IMR-90 (cell line): ENCODE results near the gene WDR43. TPM values are rescaled to one million over a fixed set of nuclear protein-coding genes. Genes with fewer than 3 reads are reported as not detected.

ENCODE experiments used
- ATAC-seq: fragments of 200-7000 bp; cut with Tn5 transposase; 2 replicates; pipeline ENCODE4 v1.9.1; 2020; ENCODE audit warnings: low read depth, mild to moderate bottlenecking, moderate library complexity
- BruUV-seq: library from RNA; stranded (reverse); fragments of 400-500 nt; replicated peaks from 2 replicates; lab custom pipeline; 2021; lab: Mats Ljungman, UMichigan
- CTCF ChIA-PET: fragments of 300-600 bp; formaldehyde crosslinking; extraction: SDS; loops from one replicate; lab custom pipeline; 2021; ENCODE audit warnings: antibody characterized with exemption; lab: Yijun Ruan, JAX
- POLR2A ChIA-PET: fragments of 300-600 bp; sonication (Branson Sonifier 250); formaldehyde crosslinking; loops from one replicate; lab custom pipeline; 2022; ENCODE audit warnings: antibody characterized with exemption; ENCODE audit not compliant: unreplicated experiment; lab: Charles Lee
- DNase-seq: peaks from one replicate; pipeline ENCODE4 v3.0.0; 2013
- H2AFZ ChIP-seq: replicated peaks from 2 replicates; pipeline ENCODE3; 2013; ENCODE audit warnings: low read length, mild to moderate bottlenecking; ENCODE audit not compliant: poor library complexity
- H2AK5ac ChIP-seq: 2 replicates; pipeline ENCODE4 v1.6.1; 2013; ENCODE audit warnings: low read depth, low read length, inconsistent platforms
- H2AK9ac ChIP-seq: replicated peaks from 2 replicates; pipeline ENCODE3; 2013; ENCODE audit warnings: mild to moderate bottlenecking, low read depth, low read length, moderate library complexity; ENCODE audit not compliant: poor library complexity
- H2BK120ac ChIP-seq: 2 replicates; pipeline ENCODE4 v1.6.1; 2013; ENCODE audit warnings: low read depth, low read length, inconsistent platforms
- H2BK15ac ChIP-seq: 3 replicates; pipeline ENCODE4 v1.6.1; 2013; ENCODE audit warnings: low read depth, low read length, inconsistent platforms
- H2BK20ac ChIP-seq: 2 replicates; pipeline ENCODE4 v1.6.1; 2013; ENCODE audit warnings: low read depth, mild to moderate bottlenecking, inconsistent platforms, low read length, moderate library complexity
- H2BK5ac ChIP-seq: 2 replicates; pipeline ENCODE4 v1.6.1; 2013; ENCODE audit warnings: mild to moderate bottlenecking, low read depth, low read length, inconsistent platforms; ENCODE audit not compliant: poor library complexity, severe bottlenecking
- H3K14ac ChIP-seq: replicated peaks from 2 replicates; pipeline ENCODE4 v1.6.1; 2013; ENCODE audit warnings: low read depth, low read length, inconsistent platforms
- H3K18ac ChIP-seq: 2 replicates; pipeline ENCODE4 v1.6.1; 2013; ENCODE audit warnings: low read depth, low read length, control low read depth
- H3K23ac ChIP-seq: 2 replicates; pipeline ENCODE4 v1.6.1; 2013; ENCODE audit warnings: low read depth, low read length, inconsistent platforms
- H3K27ac ChIP-seq: 2 replicates; pipeline ENCODE4 v1.5.1; 2013; ENCODE audit warnings: mild to moderate bottlenecking, control low read depth, low read length; ENCODE audit not compliant: insufficient read depth
- H3K27me3 ChIP-seq: 2 replicates; pipeline ENCODE4 v1.6.1; 2013; ENCODE audit warnings: low read length; ENCODE audit not compliant: control insufficient read depth, insufficient read depth
- H3K36me3 ChIP-seq: 2 replicates; pipeline ENCODE4 v1.6.1; 2013; ENCODE audit warnings: low read length, mixed read lengths; ENCODE audit not compliant: control insufficient read depth, insufficient read depth
- H3K4ac ChIP-seq: 2 replicates; pipeline ENCODE4 v1.6.1; 2013; ENCODE audit warnings: low read depth, low read length, inconsistent platforms
- H3K4me1 ChIP-seq: 2 replicates; pipeline ENCODE4 v1.6.1; 2013; ENCODE audit warnings: low read length, mixed read lengths; ENCODE audit not compliant: control insufficient read depth, insufficient read depth
- H3K4me2 ChIP-seq: 2 replicates; pipeline ENCODE4 v1.6.1; 2013; ENCODE audit warnings: low read depth, mild to moderate bottlenecking, control low read depth, low read length, moderate library complexity
- H3K4me3 ChIP-seq: 2 replicates; pipeline ENCODE4 v1.5.1; 2013; ENCODE audit warnings: low read depth, mild to moderate bottlenecking, control low read depth, low read length, moderate library complexity; ENCODE audit not compliant: insufficient read depth
- H3K56ac ChIP-seq: 2 replicates; pipeline ENCODE4 v1.6.1; 2013; ENCODE audit warnings: low read length, inconsistent platforms; ENCODE audit not compliant: insufficient read depth; ENCODE audit errors: extremely low read depth
- H3K79me1 ChIP-seq, 2 experiments: 2 replicates each; pipeline ENCODE4 v1.6.1; 2013; ENCODE audit warnings: low read length in 2 of 2, inconsistent platforms in 1 of 2, low read depth in 1 of 2
- H3K9ac ChIP-seq: 2 replicates; pipeline ENCODE4 v1.6.1; 2013; ENCODE audit warnings: low read depth, low read length, control low read depth
- H3K9me1 ChIP-seq: 2 replicates; pipeline ENCODE4 v1.6.1; 2013; ENCODE audit warnings: low read length, inconsistent platforms; ENCODE audit not compliant: insufficient read depth
- H3K9me3 ChIP-seq: 2 replicates; pipeline ENCODE4 v1.6.1; 2013; ENCODE audit warnings: low read length; ENCODE audit not compliant: control insufficient read depth, insufficient read depth
- H4K20me1 ChIP-seq: 2 replicates; pipeline ENCODE4 v1.6.1; 2013; ENCODE audit warnings: low read length, inconsistent platforms; ENCODE audit not compliant: insufficient read depth
- H4K5ac ChIP-seq: 2 replicates; pipeline ENCODE4 v1.6.1; 2013; ENCODE audit warnings: mild to moderate bottlenecking, low read depth, low read length, control low read depth
- H4K8ac ChIP-seq, 2 experiments: 2 replicates each; pipeline ENCODE4 v1.6.1; 2013; ENCODE audit warnings: low read depth in 2 of 2, low read length in 2 of 2, control low read depth in 1 of 2, inconsistent platforms in 1 of 2
- H4K91ac ChIP-seq: 2 replicates; pipeline ENCODE4 v1.6.1; 2013; ENCODE audit warnings: low read depth, low read length, inconsistent platforms; ENCODE audit not compliant: insufficient read depth
- BHLHE40 ChIP-seq: fragments of 150-350 bp; IDR thresholded peaks from 2 replicates; pipeline ENCODE4 v1.6.1; 2016; ENCODE audit warnings: mild to moderate bottlenecking, low read depth, low read length
- CTCF ChIP-seq: conservative IDR thresholded peaks from 2 replicates; pipeline ENCODE4 v1.5.1; 2012; ENCODE audit warnings: mild to moderate bottlenecking, low read depth, low read length, improper control_type of control experiment
- MAFK ChIP-seq: IDR thresholded peaks from 2 replicates; pipeline ENCODE4 v1.6.1; 2012; ENCODE audit warnings: low read depth, low read length, improper control_type of control experiment
- MAZ ChIP-seq: IDR thresholded peaks from 2 replicates; pipeline ENCODE4 v1.6.1; 2012; ENCODE audit warnings: low read depth, mild to moderate bottlenecking, low read length, improper control_type of control experiment, moderate library complexity, borderline replicate concordance
- MXI1 ChIP-seq: IDR thresholded peaks from 2 replicates; pipeline ENCODE4 v1.6.1; 2012; ENCODE audit warnings: low read depth, mild to moderate bottlenecking, low read length, moderate library complexity, borderline replicate concordance
- NFE2L2 ChIP-seq: fragments of 150-350 bp; IDR thresholded peaks from 2 replicates; pipeline ENCODE4 v1.6.1; 2016; ENCODE audit warnings: low read depth, mild to moderate bottlenecking, low read length
- POLR2A ChIP-seq: IDR thresholded peaks from 2 replicates; pipeline ENCODE4 v1.6.1; 2012; ENCODE audit warnings: mild to moderate bottlenecking, low read depth, low read length
- RAD21 ChIP-seq: IDR thresholded peaks from 2 replicates; pipeline ENCODE4 v1.6.1; 2012; ENCODE audit warnings: low read length, improper control_type of control experiment
- SMC3 ChIP-seq: fragments of 150-350 bp; IDR thresholded peaks from 2 replicates; pipeline ENCODE4 v1.6.1; 2016; ENCODE audit warnings: low read depth, mild to moderate bottlenecking, antibody characterized with exemption, low read length, moderate library complexity
- WGBS, 2 experiments: methylation state at CpG; one replicate each; pipeline versions ENCODE4 v1.1.5 to v1.1.7; 2013; ENCODE audit warnings: missing lambda C conversion rate in 2 of 2; ENCODE audit not compliant: insufficient read length in 1 of 2; ENCODE audit errors: extremely low coverage in 2 of 2; 5-methylcytosine and 5-hydroxymethylcytosine counted together
- dilution Hi-C: fragments of 300-500 bp; cut with HindIII; formaldehyde crosslinking; loops from one replicate; pipeline ENCODE4 v1.14.3; 2018; ENCODE audit warnings: low sequenced_read_pairs; ENCODE audit not compliant: unreplicated experiment
- in situ Hi-C: fragments of 300-500 bp; cut with MboI; formaldehyde crosslinking; loops from 3 replicates; pipeline ENCODE4 v1.14.3; 2019; ENCODE audit warnings: low sequenced_read_pairs, inconsistent platforms, mixed read lengths
- intact Hi-C: fragments of 100-400 bp; cut with micrococcal nuclease; formaldehyde crosslinking; loops from 2 replicates; pipeline ENCODE4 v1.10.0; 2022
- polyA plus RNA-seq, 3 experiments: library from polyadenylated mRNA; depleted of rRNA; stranded (reverse); fragments of >200 nt; gene quantifications; 2 replicates each; pipeline ENCODE4 v1.2.3, GENCODE V29; 2012; ENCODE audit warnings: low replicate concordance in 1 of 3
- total RNA-seq: library from RNA; depleted of rRNA; stranded (reverse); fragments of >200 nt; gene quantifications from 2 replicates; pipeline ENCODE4 v1.2.3, GENCODE V29; 2012
- TF ChIP-seq, protein P1 (sequence below): fragments of 150-350 bp; IDR thresholded peaks from 2 replicates; pipeline ENCODE4 v1.6.1; 2017; ENCODE audit warnings: mild to moderate bottlenecking, antibody characterized with exemption, low read length, low read depth

WDR43 gene
- total and polyA plus RNA-seq, 2 of the 4 experiments (the other 2 are of a cell fraction) = 40.3 to 300 TPM

DNA sequence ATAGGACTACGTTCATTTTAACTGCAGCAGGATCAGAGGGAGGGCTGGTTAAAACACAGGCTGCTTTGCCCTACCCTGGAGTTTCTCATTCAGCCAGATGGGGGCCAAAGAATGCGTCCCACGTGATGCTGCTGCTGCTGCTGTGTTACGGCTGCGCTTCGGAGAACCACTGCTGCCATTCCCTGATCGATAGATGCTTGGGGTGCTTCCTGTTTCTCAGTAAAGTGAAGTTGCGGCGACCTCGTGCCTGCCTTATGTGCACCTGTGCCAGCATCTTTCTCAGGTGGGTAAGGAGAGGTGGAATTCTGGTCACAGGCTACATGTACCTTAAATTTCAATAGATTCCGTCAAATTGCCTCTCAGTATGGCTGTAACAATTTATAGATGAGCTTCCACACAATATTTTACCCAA lies 62.0 kb downstream of the WDR43 start:
- H3K4me2 ChIP-seq = no peak overlapping the region; the same call in 1 of the 2 replicates
- H4K8ac ChIP-seq = no peak overlapping the region; a peak in 1 of 4 replicates
- H3K9me3 ChIP-seq = no peaks in the 10 kb centered on the region
- CTCF ChIA-PET = no interaction called here
- no peaks in the 10 kb centered on the region for H3K27me3 ChIP-seq
- H3K79me1 ChIP-seq = no peaks in the 10 kb centered on the region
- no peak for DNase-seq
- no peak overlapping the region; the same call in 1 of the 2 replicates for H3K23ac ChIP-seq
- H3K9me1 ChIP-seq = peaks cover 7% of the 10 kb centered on the region; the same call in 1 of the 2 replicates
- peaks cover 11% of the 10 kb centered on the region for H3K4me1 ChIP-seq
- no peak overlapping the region for H2BK20ac ChIP-seq
- in situ Hi-C loops = loop anchor here (5.0 kb wide), 2 partner anchors 236 to 1116 kb away; no protein-coding TSS in a partner anchor
- H3K4me3 ChIP-seq = no peak overlapping the region
- H3K14ac ChIP-seq = no peak overlapping the region
- 32% methylated on average over 6 of the region's 11 CpGs; no CpG with 5 or more reads in 1 of the 2 experiments for WGBS, 2 experiments
- intact Hi-C loops = loop anchor here (5.0 kb wide), 2 partner anchors 161 to 966 kb away; partner anchors contain the start of genes ALK and CLIP4
- no peak overlapping the region for H3K56ac ChIP-seq
- H2BK5ac ChIP-seq = no peak overlapping the region
- no peak overlapping the region for H3K4ac ChIP-seq
- POLR2A ChIA-PET = no interaction called here
- no peak overlapping the region for H3K9ac ChIP-seq
- H3K27ac ChIP-seq = no peak overlapping the region
- dilution Hi-C loops = loop anchor here (25.0 kb wide), 1 partner anchor 881 kb away; no protein-coding TSS in a partner anchor
- H2AK9ac ChIP-seq = no peak overlapping the region
- H2BK120ac ChIP-seq = no peak overlapping the region
- no peak overlapping the region for H4K5ac ChIP-seq
- no peak overlapping the region for H3K18ac ChIP-seq
- H4K91ac ChIP-seq = no peak overlapping the region
- H2AK5ac ChIP-seq = no peak overlapping the region
- no peaks in the 10 kb centered on the region for H3K36me3 ChIP-seq
- TF ChIP-seq MAZ = no peak
- TF ChIP-seq, protein P1, sequence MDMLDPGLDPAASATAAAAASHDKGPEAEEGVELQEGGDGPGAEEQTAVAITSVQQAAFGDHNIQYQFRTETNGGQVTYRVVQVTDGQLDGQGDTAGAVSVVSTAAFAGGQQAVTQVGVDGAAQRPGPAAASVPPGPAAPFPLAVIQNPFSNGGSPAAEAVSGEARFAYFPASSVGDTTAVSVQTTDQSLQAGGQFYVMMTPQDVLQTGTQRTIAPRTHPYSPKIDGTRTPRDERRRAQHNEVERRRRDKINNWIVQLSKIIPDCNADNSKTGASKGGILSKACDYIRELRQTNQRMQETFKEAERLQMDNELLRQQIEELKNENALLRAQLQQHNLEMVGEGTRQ = peak; percentile 85
- no peak for TF ChIP-seq RAD21
- no peak for TF ChIP-seq SMC3
- peak; percentile 19; the same call in 1 of the 2 replicates for TF ChIP-seq CTCF
- TF ChIP-seq MAFK = no peak
- no peak for TF ChIP-seq NFE2L2
- TF ChIP-seq BHLHE40 = no peak
- no peak for TF ChIP-seq POLR2A
- TF ChIP-seq MXI1 = no peak
- no peak overlapping the region for H2BK15ac ChIP-seq
- H2AFZ ChIP-seq = peak overlapping the region; percentile 81
- ATAC-seq = no peak
- no TSS peak for BruUV-seq
- peaks cover 6% of the 10 kb centered on the region; the same call in 1 of the 2 replicates for H4K20me1 ChIP-seq
